Stimulated activated CD4-positive, alpha-beta T cell treated with anti-CD3 and anti-CD28 coated beads, TNF-alpha, amount 100 ng/mL, for 1 hour (primary cell): ENCODE results near the gene HRC.
A peak's percentile ranks its signal among the peaks of the same experiment; 100 is the strongest.

Source experiments
- DNase-seq, 3 donors: peaks; one replicate each; pipeline ENCODE4 v3.0.0-alpha.2; 2020; ENCODE audit warnings: low read depth in 3 of 3, low spot score in 1 of 3

Gene HRC

DNA sequence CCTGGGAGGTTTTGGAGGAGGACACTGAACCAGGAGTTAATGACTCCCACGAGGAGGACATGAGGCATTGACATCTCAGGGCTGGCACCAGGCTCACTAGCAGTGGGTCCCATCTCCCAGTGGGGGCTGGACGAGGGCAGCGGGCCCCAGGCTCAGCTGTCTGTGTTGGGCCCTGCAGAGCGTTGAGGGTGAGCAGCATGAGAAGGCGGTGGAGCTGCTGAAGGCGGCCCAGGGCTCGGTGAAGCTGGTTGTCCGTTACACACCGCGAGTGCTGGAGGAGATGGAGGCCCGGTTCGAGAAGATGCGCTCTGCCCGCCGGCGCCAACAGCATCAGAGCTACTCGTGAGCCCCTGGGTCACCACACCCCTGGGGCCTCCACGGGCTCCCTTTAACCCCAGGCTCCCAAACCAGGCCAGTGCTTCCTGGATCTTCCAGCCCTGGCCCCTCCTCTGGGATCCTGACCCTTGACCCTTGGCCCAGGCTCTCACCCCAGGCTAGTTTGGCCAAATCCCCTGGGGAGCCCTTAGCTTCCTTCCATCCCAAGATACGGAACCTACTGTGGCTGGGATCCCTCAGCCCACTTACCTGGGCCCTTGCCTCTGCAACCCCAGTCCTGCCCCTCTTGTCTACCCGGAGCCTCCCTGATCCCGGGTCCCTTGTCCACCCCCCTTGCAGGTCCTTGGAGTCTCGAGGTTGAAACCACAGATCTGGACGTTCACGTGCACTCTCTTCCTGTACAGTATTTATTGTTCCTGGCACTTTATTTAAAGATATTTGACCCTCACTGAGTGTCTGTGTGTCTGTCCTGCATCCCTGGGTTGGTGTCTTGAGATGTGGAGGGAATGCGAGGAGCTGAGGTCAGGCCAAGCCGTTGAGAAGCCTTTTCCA lies 37.3 kb downstream of the HRC start:
- no peak for DNase-seq

DNA sequence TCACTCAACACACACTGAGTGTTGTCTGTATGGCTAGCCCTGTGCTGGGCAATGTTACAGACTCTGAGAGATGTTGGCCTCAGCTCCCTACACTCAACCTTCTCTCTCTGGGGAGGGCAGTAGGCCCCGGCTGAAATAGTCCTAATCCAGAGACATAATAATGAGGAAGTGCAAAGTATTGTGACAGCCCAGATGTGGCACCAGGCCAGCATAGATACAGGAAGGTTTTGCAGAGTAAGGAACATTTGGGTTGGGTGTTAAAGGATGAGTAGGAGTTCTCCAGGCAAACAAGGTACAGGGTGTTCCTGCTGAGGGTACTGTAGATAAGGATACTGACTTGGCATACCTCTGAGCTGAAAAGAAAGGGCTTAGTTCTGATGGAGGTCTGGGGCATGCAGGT lies 38.7 kb downstream of the HRC start:
- DNase-seq = no peak

DNA sequence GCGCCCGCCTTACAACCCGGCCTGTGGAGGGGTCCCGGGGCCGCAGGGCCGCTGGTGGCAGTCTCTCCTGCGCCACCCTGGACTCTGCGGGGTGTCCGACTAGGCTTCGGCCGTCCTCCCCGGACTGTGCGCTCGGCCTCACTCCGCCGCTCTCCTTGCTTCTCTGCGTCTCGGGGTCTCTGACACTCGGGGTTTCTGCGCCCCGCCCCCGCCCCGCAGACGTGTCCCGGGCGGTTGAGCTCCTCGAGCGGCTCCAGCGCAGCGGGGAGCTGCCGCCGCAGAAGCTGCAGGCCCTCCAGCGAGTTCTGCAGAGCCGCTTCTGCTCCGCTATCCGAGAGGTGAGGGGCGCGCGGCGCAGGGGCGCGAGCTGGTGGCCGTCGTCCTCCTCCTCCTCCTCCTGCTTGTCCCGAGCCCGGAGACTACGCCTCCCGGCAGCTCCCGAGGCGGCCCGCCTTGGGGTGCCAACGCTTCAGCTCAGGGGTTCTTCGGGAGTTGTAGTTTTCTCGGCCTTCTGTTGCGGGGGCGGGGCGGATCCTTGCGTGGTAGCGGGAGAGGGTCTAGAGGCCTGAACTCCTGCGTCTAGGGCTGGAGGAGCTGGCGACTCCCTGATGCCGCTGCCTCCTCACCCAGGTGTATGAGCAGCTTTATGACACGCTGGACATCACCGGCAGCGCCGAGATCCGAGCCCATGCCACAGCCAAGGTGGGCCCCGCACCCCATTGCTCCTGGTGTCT lies 40.4 kb downstream of the HRC start:
- DNase-seq = no peak

DNA sequence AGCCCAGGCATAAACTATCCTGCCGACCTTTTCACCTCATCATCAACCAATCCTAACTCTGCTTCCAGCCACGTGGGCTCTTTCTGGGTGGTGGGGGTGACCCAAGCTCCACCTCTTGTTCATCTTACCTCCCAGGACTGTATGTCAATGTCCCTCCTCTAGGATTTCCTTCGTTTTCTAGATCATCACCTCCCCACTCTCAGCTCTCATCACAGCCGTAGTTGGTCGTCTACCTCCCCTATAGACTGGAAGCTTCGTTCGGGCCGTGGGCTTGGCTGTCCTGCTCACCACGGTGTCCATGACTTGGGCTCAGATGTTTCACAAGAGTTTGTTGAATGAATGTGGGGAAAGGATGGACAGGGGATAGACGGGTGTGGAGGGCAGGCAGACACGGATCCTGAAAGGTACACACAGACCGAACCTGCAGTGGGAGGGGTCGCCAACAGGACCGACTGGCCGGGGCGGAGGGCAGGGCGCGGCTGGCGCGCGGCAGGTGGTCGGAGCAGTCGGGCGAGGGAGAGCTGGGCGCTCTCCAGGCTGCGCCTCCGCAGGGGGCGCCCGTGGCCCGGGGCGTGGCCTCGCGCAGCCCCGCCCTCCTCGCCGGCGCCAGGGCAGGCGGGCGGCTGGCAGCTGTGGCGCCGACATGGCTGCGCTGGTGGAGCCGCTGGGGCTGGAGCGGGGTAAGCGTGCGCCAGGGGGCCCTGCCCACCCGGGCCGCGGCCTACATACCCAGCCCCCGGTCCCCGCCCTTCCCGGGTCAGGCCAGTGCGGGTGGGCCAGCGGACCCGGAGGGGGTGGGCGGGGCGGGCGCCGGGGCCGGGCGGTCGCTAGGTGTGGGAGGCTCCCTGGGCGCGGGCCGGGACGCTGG lies 41.2 kb downstream of the HRC start, which contains the start of gene LIN7B:
TSS of gene LIN7B (plus strand) at position 609 of the 868 bp plus-strand sequence. CDS start at position 644, 35 bp downstream.
- peak; percentile 30 to 71 (median 49) for DNase-seq

DNA sequence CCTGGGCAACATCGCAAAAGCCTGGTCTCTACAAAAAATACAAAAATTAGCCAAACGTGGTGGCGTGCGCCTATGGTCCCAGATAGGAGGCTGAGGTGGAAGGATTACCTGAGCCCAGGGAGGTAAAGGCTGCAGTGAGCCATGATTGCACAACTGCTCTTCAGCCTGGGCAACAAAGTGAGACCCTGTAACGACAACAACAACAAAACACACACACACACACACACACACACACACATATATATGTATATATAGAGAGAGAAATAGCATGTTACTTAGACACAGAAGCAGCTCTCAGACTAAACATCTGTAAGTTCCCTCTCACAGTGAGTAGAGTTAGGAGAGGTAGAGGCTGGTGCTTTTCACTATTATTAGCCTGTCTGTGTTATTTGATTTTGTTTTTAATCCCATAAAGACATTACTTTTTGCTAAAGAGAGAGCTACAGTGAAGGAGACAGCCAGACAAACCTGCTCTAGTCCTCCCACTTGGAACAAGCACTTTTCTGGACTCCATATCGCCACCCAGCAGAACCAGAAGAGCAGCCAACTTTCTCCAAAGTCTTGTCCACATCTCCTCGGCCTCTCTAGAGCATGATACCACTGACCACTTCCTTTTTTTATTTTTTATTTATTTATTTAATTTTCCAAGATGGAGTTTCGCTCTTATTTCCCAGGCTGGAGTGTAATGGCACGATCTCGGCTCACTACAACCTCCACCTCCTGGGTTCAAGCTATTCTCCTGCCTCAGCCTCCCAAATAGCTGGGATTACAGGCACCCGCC lies 43.8 kb downstream of the HRC start:
- DNase-seq = no peak

DNA sequence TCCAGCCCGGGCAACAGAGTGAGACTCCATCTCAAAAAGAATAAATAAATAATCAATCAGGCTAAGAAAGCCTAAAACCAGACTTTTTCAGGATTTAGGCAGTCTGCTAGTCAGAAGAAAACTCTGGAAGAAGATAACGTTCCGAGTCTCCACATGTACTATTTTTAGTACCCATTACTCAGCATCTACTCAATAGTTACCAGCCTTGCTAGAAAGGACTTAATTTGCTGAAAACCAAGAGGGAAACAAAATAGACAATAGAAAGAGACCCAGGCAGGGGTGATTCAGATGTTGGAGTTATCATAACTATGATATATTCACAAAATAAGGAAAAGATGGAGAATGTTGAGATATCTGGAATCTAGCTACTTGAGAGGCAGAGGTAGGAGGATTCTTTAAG lies 44.6 kb downstream of the HRC start:
- DNase-seq = no peak

DNA sequence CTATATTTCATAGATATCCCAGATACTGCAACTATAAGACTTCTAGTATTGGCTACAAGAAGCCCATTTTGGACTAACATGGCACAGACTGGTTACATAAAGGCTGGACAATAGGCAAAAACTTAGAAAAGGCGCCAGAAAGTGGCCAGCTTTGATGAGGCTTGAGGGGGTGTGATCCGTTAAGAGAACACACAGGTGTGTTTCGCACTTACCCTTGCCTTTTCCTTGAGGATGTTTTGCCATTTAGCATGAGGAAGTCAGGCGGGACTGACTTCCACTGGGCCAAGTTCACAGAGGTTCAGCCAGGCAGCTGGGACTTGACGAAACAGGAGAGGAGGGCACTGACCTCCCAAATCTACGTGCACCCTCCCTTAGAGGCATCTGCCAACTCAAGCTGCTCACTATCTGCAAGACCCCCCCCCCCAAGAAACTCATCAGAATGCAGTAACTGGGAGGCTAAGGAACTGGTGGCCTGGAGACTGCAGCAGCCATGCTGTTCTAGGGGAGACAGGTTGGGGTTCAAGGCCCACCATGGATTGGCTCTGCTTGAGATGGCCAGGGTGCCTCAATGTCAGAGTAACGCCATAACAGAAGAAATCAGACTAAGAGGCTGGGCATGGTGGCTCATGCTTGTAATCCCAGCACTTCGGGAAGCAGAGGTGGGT lies 45.5 kb downstream of the HRC start:
- no peak for DNase-seq

DNA sequence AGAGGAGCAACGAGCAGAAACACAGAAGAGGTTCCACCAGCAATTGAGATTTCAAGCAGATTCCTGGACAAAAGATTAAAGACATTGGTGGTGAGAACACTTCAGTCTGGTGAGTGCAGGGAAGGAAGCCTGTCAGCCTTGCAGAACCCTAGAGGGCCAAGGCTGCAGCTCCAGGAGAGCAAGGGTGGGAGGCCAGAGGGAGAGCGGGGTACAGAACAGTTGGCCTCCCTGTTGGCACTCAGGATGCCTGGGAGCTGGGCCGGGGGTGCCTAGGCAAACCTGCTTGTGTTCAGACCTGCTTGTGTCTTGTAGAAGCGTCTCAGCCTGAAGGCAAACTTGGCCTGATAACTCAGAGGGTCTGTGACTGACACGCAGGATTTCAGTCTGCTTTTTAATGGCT lies 46.1 kb downstream of the HRC start:
- DNase-seq = no peak

DNA sequence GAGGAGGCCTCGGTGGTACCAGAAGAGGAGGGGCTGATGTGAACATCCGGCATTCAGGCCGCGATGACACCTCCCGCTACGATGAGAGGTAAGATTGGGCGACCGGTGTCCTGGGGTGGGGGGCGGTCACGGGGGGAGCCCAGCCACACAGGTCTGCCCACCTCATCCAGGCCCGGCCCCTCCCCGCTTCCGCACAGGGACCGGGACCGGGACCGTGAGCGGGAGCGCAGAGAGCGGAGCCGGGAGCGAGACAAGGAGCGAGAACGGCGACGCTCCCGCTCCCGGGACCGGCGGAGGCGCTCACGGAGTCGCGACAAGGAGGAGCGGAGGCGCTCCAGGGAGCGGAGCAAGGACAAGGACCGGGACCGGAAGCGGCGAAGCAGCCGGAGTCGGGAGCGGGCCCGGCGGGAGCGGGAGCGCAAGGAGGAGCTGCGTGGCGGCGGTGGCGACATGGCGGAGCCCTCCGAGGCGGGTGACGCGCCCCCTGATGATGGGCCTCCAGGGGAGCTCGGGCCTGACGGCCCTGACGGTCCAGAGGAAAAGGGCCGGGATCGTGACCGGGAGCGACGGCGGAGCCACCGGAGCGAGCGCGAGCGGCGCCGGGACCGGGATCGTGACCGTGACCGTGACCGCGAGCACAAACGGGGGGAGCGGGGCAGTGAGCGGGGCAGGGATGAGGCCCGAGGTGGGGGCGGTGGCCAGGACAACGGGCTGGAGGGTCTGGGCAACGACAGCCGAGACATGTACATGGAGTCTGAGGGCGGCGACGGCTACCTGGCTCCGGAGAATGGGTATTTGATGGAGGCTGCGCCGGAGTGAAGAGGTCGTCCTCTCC lies 47.4 kb downstream of the HRC start:
- no peak for DNase-seq

DNA sequence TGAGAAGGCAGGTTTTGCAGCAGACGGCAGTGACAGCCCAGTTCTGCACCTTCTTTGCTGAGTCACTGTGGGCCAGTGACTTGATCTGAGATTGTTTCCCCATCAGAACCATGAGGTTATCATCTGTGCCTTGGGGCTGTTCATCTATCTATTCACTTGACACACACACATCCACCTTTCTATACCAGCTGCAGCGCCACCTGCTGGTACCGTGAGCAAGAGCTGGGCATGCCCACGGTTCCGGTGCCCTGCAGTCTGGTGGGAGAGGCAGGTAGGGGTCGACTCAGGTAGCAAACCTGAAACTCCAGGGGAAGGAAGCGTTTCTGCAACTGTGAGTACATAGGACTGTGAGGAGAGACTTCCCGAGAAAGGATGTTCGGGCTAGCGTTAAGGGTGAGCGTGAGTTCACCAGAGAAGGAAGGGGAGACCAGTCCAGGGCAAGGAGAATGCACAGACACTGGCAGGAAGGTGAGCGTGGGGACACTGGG lies 48.5 kb downstream of the HRC start:
- DNase-seq = peak in 1 of 3 donors; percentile 53

DNA sequence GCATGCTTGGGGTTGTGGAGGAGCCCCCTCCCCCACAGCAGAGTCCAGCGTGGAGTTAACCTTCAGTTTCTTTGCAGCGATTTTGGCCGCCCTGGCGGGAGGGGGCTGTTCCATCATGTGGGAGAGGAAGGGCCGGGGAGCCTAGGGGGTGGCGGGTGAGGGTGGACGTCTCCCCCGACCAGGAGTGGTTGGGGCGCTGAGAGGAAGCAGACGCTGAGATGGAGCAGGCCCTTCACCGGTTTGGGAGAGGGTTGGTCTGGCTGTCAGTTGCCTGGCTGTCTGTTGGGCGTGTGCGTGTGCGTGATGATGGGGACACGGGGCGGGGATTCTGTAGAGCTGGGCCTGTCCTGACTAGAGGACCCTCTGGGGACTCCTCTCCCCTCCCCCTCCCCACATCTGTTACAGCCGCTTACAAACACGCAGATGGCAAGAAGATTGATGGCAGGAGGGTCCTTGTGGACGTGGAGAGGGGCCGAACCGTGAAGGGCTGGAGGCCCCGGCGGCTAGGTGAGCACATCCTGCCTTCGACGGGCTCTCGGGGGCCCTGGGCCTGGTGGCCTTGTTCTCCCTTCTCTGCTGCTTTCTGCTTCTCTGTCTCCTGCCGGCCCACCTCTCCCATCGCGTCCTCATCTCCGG lies 50.8 kb downstream of the HRC start:
- no peak for DNase-seq

DNA sequence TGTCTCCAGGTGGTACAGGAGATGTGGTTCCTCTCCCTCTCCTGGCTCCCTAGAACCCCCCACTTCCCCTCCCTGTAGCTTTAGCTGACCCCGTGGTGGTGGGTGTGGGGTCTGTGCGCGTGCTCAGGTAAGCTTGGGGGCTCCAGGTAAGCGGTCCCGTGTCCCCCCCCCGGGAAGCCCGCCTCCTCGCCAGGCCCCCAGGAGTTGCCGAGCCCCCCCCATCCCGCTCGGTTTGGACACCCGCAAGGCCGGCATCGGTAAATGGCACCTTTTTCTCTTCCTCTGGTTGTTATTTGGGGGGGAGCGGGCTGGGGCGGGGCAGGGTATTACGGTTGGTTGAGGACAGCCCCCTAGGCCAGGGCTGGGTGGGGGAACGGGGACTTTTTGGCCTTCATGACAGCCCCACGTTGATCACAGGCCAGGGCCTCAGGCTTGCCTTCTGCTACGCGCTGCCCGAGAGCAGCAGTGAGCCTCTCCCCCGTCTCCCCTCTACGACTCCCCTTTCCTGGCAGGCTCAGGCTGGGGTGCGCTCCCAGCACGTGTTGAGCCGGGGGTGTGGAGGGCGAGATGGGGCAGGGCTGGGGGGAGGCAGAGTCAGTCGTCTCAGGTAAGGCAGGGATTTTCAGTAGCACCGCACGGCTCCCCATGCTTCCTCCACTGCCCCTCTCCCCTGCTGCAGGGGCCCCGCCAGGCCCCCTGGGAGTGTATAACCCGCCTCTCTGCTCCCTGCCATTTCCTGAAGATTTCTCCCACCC lies 51.7 kb downstream of the HRC start:
- DNase-seq = no peak

DNA sequence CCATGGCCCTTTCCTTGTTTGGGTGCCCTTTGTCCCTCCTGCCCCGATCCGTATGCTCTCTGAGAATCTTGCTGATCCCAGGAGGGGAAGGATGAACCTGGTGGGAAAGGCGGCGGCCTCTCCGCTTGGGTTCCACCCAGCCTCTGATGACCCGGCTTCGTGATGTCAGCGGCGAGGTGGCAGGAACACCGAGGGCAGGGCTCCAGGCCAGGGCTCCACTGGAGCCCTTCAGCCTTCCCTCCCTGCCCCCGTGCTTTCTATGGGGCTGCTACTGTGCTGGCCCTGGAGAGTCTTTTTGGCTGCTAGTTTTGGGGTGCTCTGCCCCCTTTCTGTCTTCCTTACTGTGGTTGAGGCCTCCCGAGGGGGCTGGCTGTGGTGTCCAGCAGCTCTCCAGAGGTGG lies 52.9 kb downstream of the HRC start:
- DNase-seq = no peak
